ENCODE data around the gene CPNE2.

- TF ChIP-seq CTCF (IDR thresholded peaks at IDR 0.05) (no peak), POLR2A (IDR thresholded peaks at IDR 0.05; ENCODE audit: low read depth) (no peak), POLR2AphosphoS5 (IDR thresholded peaks at IDR 0.05) (no peak), EP300 (IDR thresholded peaks at IDR 0.05) (no peak)
Observed at GRCh38 chr16:57134982-57135381, 42.6 kb downstream of the CPNE2 start.
